EL (cell line): ENCODE data around the gene MACROH2A2.
"Not testable (repeated sequence)": the region's sequence is repeated elsewhere in the genome, so short reads cannot be mapped to it uniquely, and the experiment has no call there.

Experiments used
- DNase-seq: peaks from one replicate; pipeline ENCODE4 v3.0.0-alpha.2; 2016

The MACROH2A2 gene

DNA sequence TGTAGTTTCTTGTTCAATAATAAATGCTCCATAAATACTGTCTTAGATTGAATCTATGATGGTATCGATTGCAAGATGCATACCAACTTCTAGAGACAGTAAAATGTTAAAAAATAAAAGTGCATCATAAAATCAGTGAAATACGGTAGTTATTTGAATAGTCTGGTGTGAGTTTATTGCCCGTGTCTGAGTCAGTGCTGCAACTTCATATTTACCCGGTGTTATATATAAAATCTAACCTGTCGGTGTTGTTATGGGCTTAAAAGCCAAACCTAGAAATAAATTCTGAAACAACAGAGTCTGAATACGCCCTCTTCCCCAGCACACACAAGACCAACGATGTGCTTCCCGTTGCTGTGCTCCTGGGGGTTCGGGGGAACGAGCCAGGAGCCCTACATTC lies 16.3 kb downstream of the MACROH2A2 start:
- no peak for DNase-seq

DNA sequence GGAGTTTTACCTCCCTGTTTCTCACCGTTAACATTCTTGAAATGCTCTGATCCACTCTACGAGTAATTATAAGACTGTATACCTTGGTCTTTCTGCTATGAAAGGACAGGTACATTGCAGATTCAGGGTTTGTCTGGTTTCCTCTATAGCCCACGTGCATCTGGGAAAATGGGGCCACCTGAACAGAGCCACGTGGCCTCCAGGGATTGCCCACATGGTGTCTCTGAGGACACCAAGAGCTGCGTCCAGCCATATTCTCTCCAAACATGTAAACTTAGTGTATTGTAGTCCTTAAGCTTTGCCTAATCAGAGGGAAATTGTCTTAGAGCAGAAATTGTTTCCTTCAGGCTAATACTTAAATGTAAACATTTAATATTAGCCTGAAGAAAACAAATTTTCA lies 16.7 kb downstream of the MACROH2A2 start:
- DNase-seq: no peak

- no peak for DNase-seq
Observed at GRCh38 chr10:70070834-70071233, 18.2 kb downstream of the MACROH2A2 start.

GRCh38 chr10:70074165-70074564 lies 21.5 kb downstream of the MACROH2A2 start:
- no peak for DNase-seq

DNA sequence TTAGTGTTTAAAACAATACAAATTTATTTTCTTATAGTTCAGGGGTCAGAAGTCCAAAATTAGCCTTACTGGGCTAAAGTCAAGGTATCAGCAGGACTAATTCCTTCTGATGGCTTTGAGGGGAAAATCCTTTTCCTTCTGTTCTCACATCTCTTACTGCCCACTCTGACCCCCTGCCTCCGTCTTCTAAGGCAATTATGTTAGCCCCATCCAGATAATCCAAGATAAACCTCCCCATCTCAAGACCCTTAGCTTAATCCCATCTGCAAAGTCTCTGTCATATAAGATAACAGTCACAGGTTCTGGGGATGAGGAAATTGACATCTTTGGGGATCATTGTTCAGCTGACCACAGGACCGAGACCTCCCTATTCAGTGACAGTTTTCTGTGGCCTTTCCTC lies 22.3 kb downstream of the MACROH2A2 start:
- no peak for DNase-seq

DNA sequence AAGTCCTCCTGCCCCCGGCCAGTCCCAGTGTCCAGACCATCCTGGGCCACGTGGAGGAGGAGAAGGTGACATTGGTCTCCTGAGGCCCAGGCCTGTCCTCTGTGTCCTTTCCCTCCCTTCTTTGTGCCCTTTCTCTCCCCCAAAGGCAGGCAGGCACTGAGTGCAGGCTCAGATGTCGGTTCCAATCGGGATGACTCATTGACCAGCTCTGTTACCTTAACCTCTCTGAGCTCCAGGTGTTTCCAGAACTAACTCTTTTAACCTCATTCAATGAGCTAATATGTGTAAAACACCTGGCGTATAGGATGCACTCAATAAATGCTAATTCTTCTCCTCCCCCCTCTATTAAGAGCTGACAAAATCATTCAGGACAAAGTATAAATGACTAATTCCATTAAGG lies 25.7 kb downstream of the MACROH2A2 start:
- DNase-seq: no peak

- no peak for DNase-seq
Observed at GRCh38 chr10:70078937-70079336, 26.3 kb downstream of the MACROH2A2 start.

DNA sequence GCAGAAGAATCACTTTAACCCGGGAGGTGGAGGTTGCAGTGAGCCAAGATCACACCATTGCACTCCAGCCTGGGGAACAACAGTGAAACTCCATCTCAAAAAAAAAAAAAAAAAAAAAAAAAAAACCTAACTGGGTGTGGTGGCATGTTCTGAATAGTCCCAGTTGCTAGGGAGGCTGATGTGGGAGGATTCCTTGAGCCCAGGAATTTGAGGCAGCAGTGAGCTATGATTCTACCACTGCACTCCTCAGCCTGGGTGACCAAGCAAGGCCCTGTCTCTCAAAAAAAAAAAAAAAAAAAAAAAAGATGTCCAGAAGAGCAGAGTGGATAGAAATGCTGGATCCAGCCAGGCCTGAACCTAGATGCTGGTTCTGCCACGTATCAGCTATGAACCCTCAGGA lies 28.1 kb downstream of the MACROH2A2 start:
- DNase-seq: not testable (repeated sequence)

GRCh38 chr10:70084189-70084588 lies 31.5 kb downstream of the MACROH2A2 start:
- DNase-seq: no peak

DNA sequence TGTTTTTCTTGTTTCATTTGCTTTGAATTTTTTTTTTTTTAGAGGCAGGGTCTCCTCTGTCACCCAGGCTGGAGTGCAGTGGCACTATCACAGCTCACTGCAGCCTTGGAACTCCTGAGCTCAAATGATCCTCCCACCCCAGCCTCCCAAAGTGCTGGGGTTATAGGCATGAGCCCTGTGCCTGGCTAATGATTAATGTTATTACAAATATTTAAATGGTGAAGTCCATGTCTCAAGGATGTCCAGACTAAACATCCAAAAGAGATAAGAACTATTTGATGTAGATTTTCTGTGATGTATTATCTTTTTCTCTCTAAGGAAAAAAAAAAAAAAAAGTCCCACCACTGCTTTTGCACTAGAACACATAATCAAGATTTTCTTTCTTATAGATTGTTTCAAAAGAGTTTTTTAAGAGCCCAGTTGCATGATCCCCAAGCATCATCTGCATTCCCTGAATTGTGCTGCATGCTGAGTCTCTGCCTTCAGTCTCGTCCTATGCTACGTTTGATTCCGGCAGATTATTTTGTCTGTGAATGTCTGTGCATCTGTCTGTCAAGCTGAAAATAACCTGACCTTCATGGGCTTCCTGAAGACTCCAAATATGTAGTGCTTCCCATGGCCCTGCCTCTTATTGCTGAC lies 33.4 kb downstream of the MACROH2A2 start:
- no peak for DNase-seq

- DNase-seq: no peak
Observed at GRCh38 chr10:70087616-70088307, 35.1 kb downstream of the MACROH2A2 start.

DNA sequence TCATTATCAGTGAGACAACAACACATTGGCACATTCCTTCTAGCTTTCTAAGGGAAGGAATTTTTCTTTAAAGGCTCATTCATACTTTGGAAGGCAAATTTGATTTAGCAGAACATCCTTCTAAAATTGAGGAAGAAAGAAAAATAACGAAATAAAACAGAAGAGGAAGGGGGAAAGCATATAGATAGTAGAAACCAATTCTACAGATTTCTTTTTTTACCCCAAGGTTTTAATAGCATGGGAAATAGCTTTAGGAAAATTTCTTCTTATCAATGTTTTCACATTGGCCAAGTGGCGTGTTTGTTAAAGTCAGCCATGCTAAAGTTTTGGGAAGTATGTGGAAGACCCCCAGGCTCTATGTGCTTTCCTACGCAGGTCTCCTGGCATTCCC lies 35.7 kb downstream of the MACROH2A2 start:
- no peak for DNase-seq

DNA sequence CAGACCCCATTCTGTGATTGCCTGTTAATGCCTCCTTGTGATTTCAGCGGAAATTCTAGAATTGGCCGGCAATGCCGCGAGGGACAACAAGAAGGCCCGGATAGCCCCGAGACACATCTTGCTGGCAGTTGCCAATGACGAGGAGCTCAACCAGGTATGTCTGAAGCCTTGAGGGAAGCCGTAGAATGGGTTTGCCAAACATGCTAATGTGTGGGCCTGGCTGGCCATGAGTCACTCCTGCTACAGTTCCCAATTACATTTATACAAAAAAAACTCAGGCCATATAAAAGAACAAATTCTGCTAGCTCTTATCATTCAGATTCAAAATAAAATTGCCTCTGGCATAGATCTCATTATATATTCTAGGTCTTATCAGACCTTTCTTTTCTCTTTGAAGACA lies 37.4 kb downstream of the MACROH2A2 start:
- no peak for DNase-seq

DNA sequence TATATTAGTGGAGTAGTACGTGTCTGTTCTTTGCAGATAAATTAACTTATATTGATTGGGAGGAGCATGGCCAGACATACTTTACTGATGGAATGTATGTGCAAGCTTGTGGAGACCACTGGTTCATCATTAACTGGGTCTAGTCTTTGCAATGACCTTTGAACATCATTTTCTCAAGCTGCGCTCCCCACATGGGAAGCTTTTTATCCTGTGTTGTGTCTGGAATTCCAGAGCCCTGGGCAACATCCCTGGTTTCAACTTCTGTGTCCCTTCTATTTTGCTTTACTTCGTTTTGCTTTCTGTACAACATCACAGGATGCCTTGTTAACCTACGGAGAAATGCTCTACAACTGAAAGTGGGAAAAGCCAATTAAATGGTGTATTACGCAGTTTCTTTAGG lies 38.3 kb downstream of the MACROH2A2 start:
- no peak for DNase-seq

DNA sequence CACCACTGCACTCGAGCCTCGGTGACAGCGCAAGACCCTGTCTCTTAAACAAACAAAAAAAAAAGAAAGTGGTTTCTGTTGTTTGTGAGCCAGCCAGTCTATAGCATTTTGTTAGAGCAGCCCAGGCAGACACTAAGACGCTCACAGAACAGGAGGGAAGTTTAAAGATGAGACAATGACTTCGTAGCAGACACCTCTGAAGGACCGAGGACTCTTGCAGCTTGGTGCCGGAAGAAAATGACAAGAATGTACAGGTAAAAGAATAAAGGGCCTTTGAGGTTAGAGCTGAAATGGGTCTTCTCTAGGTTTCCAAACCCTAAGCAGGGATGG lies 39.7 kb downstream of the MACROH2A2 start:
- DNase-seq: no peak

DNA sequence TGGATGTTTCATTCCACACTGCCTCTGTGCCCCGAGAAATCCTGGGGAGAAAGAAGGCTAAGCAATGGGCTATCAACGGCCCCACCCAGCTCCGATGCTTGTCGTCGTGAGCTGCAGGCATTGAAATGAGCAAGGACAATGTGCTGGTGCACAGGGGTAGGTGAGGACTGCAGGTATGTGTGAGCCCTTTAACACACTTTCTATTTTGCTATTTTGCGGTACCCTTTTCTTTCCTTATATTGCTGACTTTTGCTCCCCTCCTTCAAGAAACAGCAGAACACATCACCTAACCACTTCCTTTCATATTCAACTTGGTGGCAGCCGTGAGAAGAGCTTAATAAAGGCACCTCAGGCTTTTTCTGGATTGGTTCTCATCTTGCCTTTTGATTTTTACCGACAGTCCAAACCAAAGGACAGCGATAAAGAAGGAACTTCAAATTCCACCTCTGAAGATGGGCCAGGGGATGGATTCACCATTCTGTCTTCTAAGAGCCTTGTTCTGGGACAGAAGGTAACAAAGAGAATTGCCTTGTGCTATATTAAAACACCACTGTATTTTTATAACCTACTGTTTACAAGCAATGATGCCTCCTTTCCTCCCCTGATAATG lies 40.8 kb downstream of the MACROH2A2 start:
- DNase-seq: no peak

- no peak for DNase-seq
Observed at GRCh38 chr10:70094250-70094649, 41.6 kb downstream of the MACROH2A2 start.

DNA sequence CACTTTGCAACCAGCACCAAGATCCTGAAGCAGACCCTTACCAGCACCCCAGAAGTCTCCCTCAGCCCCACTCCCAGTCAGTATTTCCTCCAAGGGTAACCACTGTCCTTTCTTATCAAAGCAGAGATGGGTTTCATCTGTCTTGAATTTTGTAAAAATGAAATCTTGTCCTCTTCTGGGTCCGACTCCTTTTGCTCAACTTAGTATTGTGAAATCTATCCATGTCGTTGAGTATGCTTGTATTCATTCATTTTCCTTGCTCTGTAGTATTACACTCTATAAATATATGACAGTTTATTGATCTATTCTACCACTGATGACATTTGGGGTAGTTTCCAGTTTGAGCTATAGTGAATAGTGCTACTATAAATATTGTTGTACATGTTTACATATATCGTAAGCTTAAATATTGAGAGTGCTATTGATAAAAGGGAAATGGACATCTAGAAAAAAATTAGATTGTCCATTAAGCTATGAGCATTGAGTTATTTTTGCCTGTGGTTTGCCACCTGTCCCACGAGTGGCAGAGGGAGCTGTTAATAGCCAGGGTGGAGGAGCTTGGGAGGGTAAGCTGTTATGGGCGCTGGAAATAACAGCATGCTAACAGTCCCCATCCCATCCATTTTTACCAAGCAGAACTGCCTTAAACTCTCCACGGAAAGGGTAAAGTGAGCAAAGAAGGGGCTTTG lies 43.5 kb downstream of the MACROH2A2 start:
- no peak for DNase-seq

DNA sequence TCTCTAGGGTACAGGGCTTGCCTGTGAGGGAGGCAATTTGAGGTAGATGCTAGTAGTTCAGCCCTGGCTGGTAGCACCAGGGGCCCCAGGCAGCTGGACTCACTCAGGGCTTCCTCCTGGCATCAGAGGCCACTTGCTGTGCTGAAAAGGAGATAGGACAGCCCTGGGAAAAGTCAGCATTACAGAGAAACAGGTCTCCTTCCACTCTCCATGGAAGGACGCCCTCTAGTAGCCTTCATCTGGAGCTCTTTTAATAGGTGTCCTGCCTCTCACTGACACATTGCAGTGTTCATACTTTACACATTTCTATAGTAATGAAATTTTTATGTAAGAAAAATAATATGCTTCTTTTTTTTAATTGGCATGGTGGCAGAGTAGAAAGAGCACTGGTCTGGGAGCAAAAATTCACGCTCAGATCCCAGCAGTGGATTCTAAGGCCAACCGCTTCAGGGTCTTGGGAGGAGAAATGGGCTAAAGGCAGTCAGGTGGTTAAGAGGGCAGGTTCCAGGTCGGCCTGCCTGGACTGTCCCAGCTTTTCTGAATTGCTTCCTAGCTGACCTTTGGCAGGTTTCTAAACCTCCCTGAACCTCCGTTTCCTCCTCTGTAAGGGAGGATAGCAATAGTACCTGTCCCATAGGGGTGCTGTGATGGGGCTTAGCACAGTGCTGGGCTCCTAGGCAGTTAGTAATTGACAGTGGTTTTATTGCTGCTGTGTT lies 44.2 kb downstream of the MACROH2A2 start:
- no peak for DNase-seq

GRCh38 chr10:70097459-70097858 lies 44.8 kb downstream of the MACROH2A2 start:
- no peak for DNase-seq

- no peak for DNase-seq
Observed at GRCh38 chr10:70098271-70098670, 45.6 kb downstream of the MACROH2A2 start.

DNA sequence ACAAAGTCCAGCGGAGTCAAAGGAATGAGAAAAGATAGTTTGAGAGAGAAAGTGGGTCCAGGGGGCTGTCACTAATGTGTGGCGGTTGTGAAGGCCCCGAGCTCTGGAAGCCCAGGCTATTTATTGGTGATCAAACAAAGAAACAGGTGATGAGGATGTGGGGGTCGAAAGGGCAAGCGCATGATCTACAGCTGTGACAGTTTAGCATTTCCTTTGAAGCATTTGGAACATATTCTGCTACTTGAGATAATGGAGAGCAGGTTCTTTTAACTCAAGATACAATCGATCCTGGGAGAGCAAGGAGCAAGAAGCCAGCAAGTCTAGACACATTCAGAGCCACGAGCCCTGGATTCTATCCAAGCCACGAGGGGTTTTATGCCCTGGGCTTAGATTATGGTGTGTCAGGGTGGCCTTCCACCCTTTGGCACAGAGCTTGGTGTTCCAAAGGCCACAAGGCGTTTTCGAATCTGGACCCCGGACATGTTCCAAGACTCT lies 48.5 kb downstream of the MACROH2A2 start:
- DNase-seq: not testable (repeated sequence)

DNA sequence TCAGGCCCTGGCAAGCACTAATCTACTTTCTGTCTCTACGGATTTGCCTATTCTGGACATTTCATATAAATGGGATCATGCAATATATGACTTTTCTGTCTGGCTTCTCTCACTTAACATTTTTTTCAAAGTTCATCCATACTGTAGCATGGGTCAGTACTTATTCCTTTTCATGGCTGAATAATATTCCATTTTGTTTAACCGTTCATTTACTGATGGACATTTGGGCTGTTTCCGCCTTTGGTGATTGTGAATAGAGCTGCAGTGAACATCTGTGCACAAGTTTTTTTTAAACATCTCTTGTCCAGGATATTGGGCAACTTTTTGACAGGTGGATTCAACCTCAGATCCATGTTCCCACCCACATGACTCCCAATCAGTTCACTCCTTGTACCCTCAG lies 49.0 kb downstream of the MACROH2A2 start:
- DNase-seq: no peak
